ENCODE data around the gene LTBP4.

GRCh38 chr19:40650749-40651305 is 49.7 kb downstream of the LTBP4 start:
- TF ChIP-seq, protein P1, sequence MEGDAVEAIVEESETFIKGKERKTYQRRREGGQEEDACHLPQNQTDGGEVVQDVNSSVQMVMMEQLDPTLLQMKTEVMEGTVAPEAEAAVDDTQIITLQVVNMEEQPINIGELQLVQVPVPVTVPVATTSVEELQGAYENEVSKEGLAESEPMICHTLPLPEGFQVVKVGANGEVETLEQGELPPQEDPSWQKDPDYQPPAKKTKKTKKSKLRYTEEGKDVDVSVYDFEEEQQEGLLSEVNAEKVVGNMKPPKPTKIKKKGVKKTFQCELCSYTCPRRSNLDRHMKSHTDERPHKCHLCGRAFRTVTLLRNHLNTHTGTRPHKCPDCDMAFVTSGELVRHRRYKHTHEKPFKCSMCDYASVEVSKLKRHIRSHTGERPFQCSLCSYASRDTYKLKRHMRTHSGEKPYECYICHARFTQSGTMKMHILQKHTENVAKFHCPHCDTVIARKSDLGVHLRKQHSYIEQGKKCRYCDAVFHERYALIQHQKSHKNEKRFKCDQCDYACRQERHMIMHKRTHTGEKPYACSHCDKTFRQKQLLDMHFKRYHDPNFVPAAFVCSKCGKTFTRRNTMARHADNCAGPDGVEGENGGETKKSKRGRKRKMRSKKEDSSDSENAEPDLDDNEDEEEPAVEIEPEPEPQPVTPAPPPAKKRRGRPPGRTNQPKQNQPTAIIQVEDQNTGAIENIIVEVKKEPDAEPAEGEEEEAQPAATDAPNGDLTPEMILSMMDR (IDR thresholded peaks at IDR 0.05), result no peak
- no peak for TF ChIP-seq EZH2 (IDR thresholded peaks at IDR 0.05; ENCODE audit: borderline replicate concordance, insufficient read depth, low read depth, low read length, poor library complexity, severe bottlenecking)
